ENCODE measurements around the gene ADGRG6. TPM values are rescaled to one million over a fixed set of nuclear protein-coding genes. Genes with fewer than 3 reads are reported as not detected.

Gene ADGRG6
- total and polyA plus RNA-seq, 3 experiments from 2014 or later, result 0.35 to 0.97 TPM; not detected in 1

GRCh38 chr6:142356884-142357225 is 55.0 kb downstream of the ADGRG6 start:
- Histone ChIP-seq H3K36me3 (ENCODE audit: insufficient read depth, low read length) (no peaks in the 10 kb centered on the region), H3K27ac (ENCODE audit: low read depth, low read length) (no peak overlapping the region), H3K4me3 (ENCODE audit: low read length) (no peak overlapping the region), H3K4me1 (ENCODE audit: insufficient read depth, low read length) (no peaks in the 10 kb centered on the region), H3K27me3 (ENCODE audit: insufficient read depth, low read length, poor library complexity, severe bottlenecking) (no peaks in the 10 kb centered on the region), H3K9me3 (ENCODE audit: low read length) (no peaks in the 10 kb centered on the region)
- no peak for DNase-seq
- no peak overlapping the region for H3K27ac Mint-ChIP-seq
- peaks cover 0 to 8% (median 0%) of the 10 kb centered on the region in 3 donors for H3K4me1 Mint-ChIP-seq
- H3K36me3 Mint-ChIP-seq, result no peaks in the 10 kb centered on the region
- H3K9me3 Mint-ChIP-seq, result no peaks in the 10 kb centered on the region
- ChIA-PET POLR2A (no interaction called here), CTCF (no interaction called here)
- no peak overlapping the region for H3K4me3 Mint-ChIP-seq
- peaks cover 3 to 10% of the 10 kb centered on the region in 2 donors for H3K27me3 Mint-ChIP-seq

- H3K4me3 ChIP-seq (ENCODE audit: low read length), result no peak overlapping the region
- Mint-ChIP-seq H3K27ac (no peak overlapping the region), H3K4me3 (no peak overlapping the region), H3K36me3 (no peaks in the 10 kb centered on the region), H3K27me3 (peaks cover 3 to 14% of the 10 kb centered on the region in 2 donors), H3K9me3 (no peaks in the 10 kb centered on the region), H3K4me1 (peaks cover 0 to 8% (median 0%) of the 10 kb centered on the region in 3 donors)
- no peak overlapping the region for H3K27ac ChIP-seq (ENCODE audit: low read depth, low read length)
- POLR2A ChIA-PET, result no interaction called here
- H3K27me3 ChIP-seq (ENCODE audit: insufficient read depth, low read length, poor library complexity, severe bottlenecking), result no peaks in the 10 kb centered on the region
- CTCF ChIA-PET, result no interaction called here
- H3K9me3 ChIP-seq (ENCODE audit: low read length), result no peaks in the 10 kb centered on the region
- H3K4me1 ChIP-seq (ENCODE audit: insufficient read depth, low read length), result no peaks in the 10 kb centered on the region
- DNase-seq, result no peak
- no peaks in the 10 kb centered on the region for H3K36me3 ChIP-seq (ENCODE audit: insufficient read depth, low read length)
Measured at GRCh38 chr6:142357879-142358278, 56.1 kb downstream of the ADGRG6 start.

- no peaks in the 10 kb centered on the region for H3K27me3 ChIP-seq (ENCODE audit: insufficient read depth, low read length, poor library complexity, severe bottlenecking)
- H3K9me3 ChIP-seq (ENCODE audit: low read length), result no peaks in the 10 kb centered on the region
- H3K27ac ChIP-seq (ENCODE audit: low read depth, low read length), result no peak overlapping the region
- POLR2A ChIA-PET, result no interaction called here
- Mint-ChIP-seq H3K4me1 (peaks cover 0 to 8% (median 0%) of the 10 kb centered on the region in 3 donors), H3K27ac (no peak overlapping the region), H3K36me3 (no peaks in the 10 kb centered on the region), H3K27me3 (peaks cover 0 to 14% of the 10 kb centered on the region in 2 donors), H3K9me3 (no peaks in the 10 kb centered on the region), H3K4me3 (no peak overlapping the region)
- H3K4me3 ChIP-seq (ENCODE audit: low read length), result no peak overlapping the region
- CTCF ChIA-PET, result no interaction called here
- DNase-seq, result no peak
- no peaks in the 10 kb centered on the region for H3K36me3 ChIP-seq (ENCODE audit: insufficient read depth, low read length)
- no peaks in the 10 kb centered on the region for H3K4me1 ChIP-seq (ENCODE audit: insufficient read depth, low read length)
Measured at GRCh38 chr6:142359271-142359960, 57.6 kb downstream of the ADGRG6 start.

- H3K27me3 Mint-ChIP-seq, result peaks cover under 1 to 14% of the 10 kb centered on the region in 2 donors
- H3K27ac Mint-ChIP-seq, result no peak overlapping the region
- ChIA-PET POLR2A (no interaction called here), CTCF (no interaction called here)
- H3K4me1 ChIP-seq (ENCODE audit: insufficient read depth, low read length), result no peaks in the 10 kb centered on the region
- no peaks in the 10 kb centered on the region for H3K9me3 Mint-ChIP-seq
- H3K27me3 ChIP-seq (ENCODE audit: insufficient read depth, low read length, poor library complexity, severe bottlenecking), result no peaks in the 10 kb centered on the region
- H3K4me1 Mint-ChIP-seq, result no peaks in the 10 kb centered on the region
- DNase-seq, result no peak
- H3K36me3 Mint-ChIP-seq, result no peaks in the 10 kb centered on the region
- no peaks in the 10 kb centered on the region for H3K9me3 ChIP-seq (ENCODE audit: low read length)
- no peak overlapping the region for H3K4me3 Mint-ChIP-seq
- no peak overlapping the region for H3K27ac ChIP-seq (ENCODE audit: low read depth, low read length)
- no peak overlapping the region for H3K4me3 ChIP-seq (ENCODE audit: low read length)
- H3K36me3 ChIP-seq (ENCODE audit: insufficient read depth, low read length), result no peaks in the 10 kb centered on the region
Measured at GRCh38 chr6:142361345-142361744, 59.5 kb downstream of the ADGRG6 start.

GRCh38 chr6:142361779-142362750 is 60.3 kb downstream of the ADGRG6 start:
- no peaks in the 10 kb centered on the region for H3K9me3 Mint-ChIP-seq
- H3K36me3 Mint-ChIP-seq, result no peaks in the 10 kb centered on the region

GRCh38 chr6:142367061-142367460 is 65.3 kb downstream of the ADGRG6 start:
- H3K9me3 Mint-ChIP-seq, result no peaks in the 10 kb centered on the region
- Histone ChIP-seq H3K36me3 (ENCODE audit: insufficient read depth, low read length) (no peaks in the 10 kb centered on the region), H3K9me3 (ENCODE audit: low read length) (no peaks in the 10 kb centered on the region), H3K4me3 (ENCODE audit: low read length) (no peak overlapping the region), H3K27ac (ENCODE audit: low read depth, low read length) (no peak overlapping the region), H3K27me3 (ENCODE audit: insufficient read depth, low read length, poor library complexity, severe bottlenecking) (no peaks in the 10 kb centered on the region), H3K4me1 (ENCODE audit: insufficient read depth, low read length) (no peaks in the 10 kb centered on the region)
- POLR2A ChIA-PET, result no interaction called here
- H3K36me3 Mint-ChIP-seq, result no peaks in the 10 kb centered on the region
- H3K4me1 Mint-ChIP-seq, result no peaks in the 10 kb centered on the region
- no peak for DNase-seq
- H3K4me3 Mint-ChIP-seq, result no peak overlapping the region
- CTCF ChIA-PET, result interaction anchor here (0.8 kb wide), 1 partner anchor 12 kb away, joined by 3 read pairs; no protein-coding TSS in a partner anchor
- peaks cover 3 to 7% of the 10 kb centered on the region in 2 donors for H3K27me3 Mint-ChIP-seq
- H3K27ac Mint-ChIP-seq, result no peak overlapping the region

More at GRCh38 chr6:142361779-142362750, 60.3 kb downstream of the ADGRG6 start:
- H3K4me3 Mint-ChIP-seq, result no peak overlapping the region
- Histone ChIP-seq H3K9me3 (ENCODE audit: low read length) (no peaks in the 10 kb centered on the region), H3K36me3 (ENCODE audit: insufficient read depth, low read length) (no peaks in the 10 kb centered on the region), H3K4me1 (ENCODE audit: insufficient read depth, low read length) (no peaks in the 10 kb centered on the region), H3K27me3 (ENCODE audit: insufficient read depth, low read length, poor library complexity, severe bottlenecking) (no peaks in the 10 kb centered on the region), H3K4me3 (ENCODE audit: low read length) (no peak overlapping the region), H3K27ac (ENCODE audit: low read depth, low read length) (no peak overlapping the region)
- CTCF ChIA-PET, result no interaction called here
- POLR2A ChIA-PET, result no interaction called here
- no peak overlapping the region for H3K27ac Mint-ChIP-seq
- H3K4me1 Mint-ChIP-seq, result no peaks in the 10 kb centered on the region
- no peak for DNase-seq
- peaks cover 3 to 14% of the 10 kb centered on the region in 2 donors for H3K27me3 Mint-ChIP-seq

- CTCF ChIA-PET, result interaction anchor here (0.8 kb wide), 1 partner anchor 11 kb away, joined by 3 read pairs; no protein-coding TSS in a partner anchor
- peaks cover 3 to 5% of the 10 kb centered on the region in 2 donors for H3K27me3 Mint-ChIP-seq
Measured at GRCh38 chr6:142367501-142368018, 65.8 kb downstream of the ADGRG6 start.

GRCh38 chr6:142369266-142369665 is 67.5 kb downstream of the ADGRG6 start:
- Mint-ChIP-seq H3K9me3 (no peaks in the 10 kb centered on the region), H3K27ac (no peak overlapping the region), H3K4me3 (no peak overlapping the region), H3K36me3 (no peaks in the 10 kb centered on the region), H3K27me3 (peaks cover 3 to 7% of the 10 kb centered on the region in 2 donors), H3K4me1 (no peaks in the 10 kb centered on the region)
- Histone ChIP-seq H3K27ac (ENCODE audit: low read depth, low read length) (no peak overlapping the region), H3K27me3 (ENCODE audit: insufficient read depth, low read length, poor library complexity, severe bottlenecking) (no peaks in the 10 kb centered on the region), H3K4me1 (ENCODE audit: insufficient read depth, low read length) (no peaks in the 10 kb centered on the region), H3K9me3 (ENCODE audit: low read length) (no peaks in the 10 kb centered on the region), H3K4me3 (ENCODE audit: low read length) (no peak overlapping the region), H3K36me3 (ENCODE audit: insufficient read depth, low read length) (no peaks in the 10 kb centered on the region)
- ChIA-PET POLR2A (no interaction called here), CTCF (no interaction called here)
- DNase-seq, result no peak

More at GRCh38 chr6:142367501-142368018, 65.8 kb downstream of the ADGRG6 start:
- Mint-ChIP-seq H3K4me1 (no peaks in the 10 kb centered on the region), H3K9me3 (no peaks in the 10 kb centered on the region), H3K4me3 (no peak overlapping the region), H3K27ac (no peak overlapping the region), H3K36me3 (no peaks in the 10 kb centered on the region)
- Histone ChIP-seq H3K9me3 (ENCODE audit: low read length) (no peaks in the 10 kb centered on the region), H3K36me3 (ENCODE audit: insufficient read depth, low read length) (no peaks in the 10 kb centered on the region), H3K4me3 (ENCODE audit: low read length) (no peak overlapping the region), H3K27me3 (ENCODE audit: insufficient read depth, low read length, poor library complexity, severe bottlenecking) (no peaks in the 10 kb centered on the region), H3K27ac (ENCODE audit: low read depth, low read length) (no peak overlapping the region), H3K4me1 (ENCODE audit: insufficient read depth, low read length) (no peaks in the 10 kb centered on the region)
- POLR2A ChIA-PET, result no interaction called here
- no peak for DNase-seq
